ENCODE data around the gene AKNA. TPM values are rescaled to one million over a fixed set of nuclear protein-coding genes. Genes with fewer than 3 reads are reported as not detected.

The AKNA gene
- total RNA-seq, 1 donor = 11.2 TPM

DNA sequence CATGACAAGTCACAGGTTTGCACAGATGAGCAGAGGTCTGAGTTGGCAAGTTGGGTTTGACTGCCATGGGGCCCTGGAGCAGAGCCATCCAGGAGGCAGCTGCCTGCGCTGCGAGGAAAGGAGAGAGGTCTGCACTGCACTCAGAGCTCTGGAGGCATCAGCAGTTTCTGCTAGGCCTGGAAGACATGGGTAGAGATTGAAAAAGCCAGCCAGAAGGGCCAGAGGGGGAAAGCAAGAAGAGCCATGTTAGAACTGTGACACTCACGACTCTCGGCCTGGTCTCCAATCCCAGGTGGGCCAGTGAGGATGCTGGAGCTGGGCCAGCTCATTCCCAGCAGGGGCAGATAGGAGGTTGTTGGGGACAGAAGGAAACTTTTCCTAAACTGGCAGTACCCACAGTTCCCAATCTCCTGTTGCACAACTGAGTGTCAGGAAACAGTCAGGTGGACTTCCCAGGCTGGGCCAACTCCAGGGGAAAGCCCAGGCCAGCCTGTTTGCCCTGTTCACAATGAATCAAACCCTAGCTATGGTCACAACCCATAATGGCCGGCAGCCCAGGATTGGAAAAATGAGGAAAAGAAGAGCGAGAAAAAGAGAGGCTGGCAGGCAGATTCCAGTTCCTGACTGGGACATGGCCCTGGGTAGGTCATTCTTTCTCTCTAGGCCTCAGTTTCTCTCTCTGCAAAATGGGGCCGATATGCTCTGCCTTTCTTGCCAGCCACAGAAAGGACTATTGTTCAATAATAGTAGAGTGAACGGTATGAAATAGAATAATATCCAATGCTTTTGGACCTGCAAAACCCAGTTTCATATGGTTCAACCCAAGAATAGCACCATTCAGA lies 72.7 kb downstream of the AKNA start:
- H3K4me3 ChIP-seq (ENCODE audit: low read depth, low read length) = no peak overlapping the region
- DNase-seq (ENCODE audit: low read depth) = no peak
- no peak for TF ChIP-seq CTCF (IDR thresholded peaks at IDR 0.05; ENCODE audit: insufficient read depth, low read depth, low read length)

DNA sequence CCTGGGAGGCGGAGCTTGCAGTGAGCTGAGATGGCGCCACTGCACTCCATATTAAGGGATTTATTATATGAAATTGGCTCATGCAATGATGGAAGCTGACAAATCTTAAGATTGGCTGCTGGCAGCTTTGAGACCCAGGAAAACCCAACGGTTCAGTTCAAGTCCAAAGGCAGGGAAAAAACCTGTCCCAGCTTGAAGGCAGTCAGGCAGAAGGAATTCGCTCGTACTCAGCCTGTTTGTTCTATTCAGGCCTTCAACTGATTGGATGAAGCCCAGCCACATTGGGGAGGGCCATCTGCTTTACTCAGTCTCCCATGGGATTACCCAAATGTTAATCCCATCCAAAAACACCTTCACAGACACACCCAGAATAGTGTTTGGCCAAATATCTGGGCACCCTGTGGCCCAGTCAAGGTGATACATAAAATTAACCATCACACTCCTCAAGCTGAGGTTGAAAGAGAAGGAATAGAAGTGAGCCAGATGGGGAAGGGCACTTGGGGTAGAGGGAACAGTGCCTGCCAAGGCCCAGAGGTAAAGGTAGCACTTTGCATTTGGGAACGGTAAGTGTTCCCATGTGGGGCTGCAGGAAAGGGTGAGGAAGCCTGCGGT lies 73.4 kb downstream of the AKNA start:
- no peak overlapping the region for H3K4me3 ChIP-seq (ENCODE audit: low read depth, low read length)
- no peak for TF ChIP-seq CTCF (IDR thresholded peaks at IDR 0.05; ENCODE audit: insufficient read depth, low read depth, low read length)
- no peak for DNase-seq (ENCODE audit: low read depth)

DNA sequence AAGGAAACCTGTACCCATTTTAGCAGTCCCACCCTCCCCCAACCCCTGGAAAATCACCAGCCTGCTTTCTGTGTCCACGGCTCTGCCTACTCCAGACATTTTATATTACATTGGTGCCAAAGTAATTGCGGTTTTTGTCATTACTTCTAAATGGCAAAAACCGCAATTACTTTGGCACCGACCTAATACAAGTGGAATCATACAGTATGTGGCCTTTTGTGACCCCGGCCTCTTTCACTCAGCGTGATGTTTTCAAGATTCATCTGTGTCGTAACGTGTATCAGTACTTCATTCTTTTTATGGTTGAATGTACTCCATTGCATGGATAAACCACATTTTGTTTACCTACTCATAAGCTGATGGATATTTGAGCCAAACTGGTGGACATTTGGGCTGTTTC lies 74.6 kb downstream of the AKNA start:
- H3K4me3 ChIP-seq (ENCODE audit: low read depth, low read length) = no peak overlapping the region
- peak; percentile 47 for DNase-seq (ENCODE audit: low read depth)
- TF ChIP-seq CTCF (IDR thresholded peaks at IDR 0.05; ENCODE audit: insufficient read depth, low read depth, low read length) = no peak

DNA sequence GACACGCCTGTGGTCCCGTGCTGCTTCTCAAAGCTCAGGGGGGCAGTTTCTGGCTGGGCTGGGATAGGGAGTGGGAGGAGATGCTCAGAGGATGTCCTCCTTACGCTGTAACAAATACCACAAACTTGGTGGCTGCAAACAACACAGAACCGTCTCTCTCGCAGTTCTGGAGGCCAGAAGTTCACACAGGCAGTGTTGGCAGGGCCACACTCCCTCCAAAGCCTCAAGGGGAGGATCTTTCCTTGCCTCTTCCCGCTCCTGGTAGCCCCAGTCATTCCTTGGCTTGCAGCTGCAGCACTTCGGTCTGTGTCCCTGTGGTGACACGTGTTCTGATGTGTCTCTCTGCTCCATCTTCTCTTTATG lies 75.3 kb downstream of the AKNA start:
- no peak for TF ChIP-seq CTCF (IDR thresholded peaks at IDR 0.05; ENCODE audit: insufficient read depth, low read depth, low read length)
- H3K4me3 ChIP-seq (ENCODE audit: low read depth, low read length) = no peak overlapping the region
- DNase-seq (ENCODE audit: low read depth) = no peak

GRCh38 chr9:114311571-114312512 lies 75.9 kb downstream of the AKNA start:
- DNase-seq (ENCODE audit: low read depth) = no peak
- TF ChIP-seq CTCF (IDR thresholded peaks at IDR 0.05; ENCODE audit: insufficient read depth, low read depth, low read length) = no peak
- H3K4me3 ChIP-seq (ENCODE audit: low read depth, low read length) = no peak overlapping the region

- no peak for TF ChIP-seq CTCF (IDR thresholded peaks at IDR 0.05; ENCODE audit: insufficient read depth, low read depth, low read length)
- H3K4me3 ChIP-seq (ENCODE audit: low read depth, low read length) = no peak overlapping the region
- DNase-seq (ENCODE audit: low read depth) = no peak
Observed at GRCh38 chr9:114310471-114311450, 77.0 kb downstream of the AKNA start.

Measured in fibroblast of villous mesenchyme (primary cell).